ENCODE data around the gene AGER.

DNA sequence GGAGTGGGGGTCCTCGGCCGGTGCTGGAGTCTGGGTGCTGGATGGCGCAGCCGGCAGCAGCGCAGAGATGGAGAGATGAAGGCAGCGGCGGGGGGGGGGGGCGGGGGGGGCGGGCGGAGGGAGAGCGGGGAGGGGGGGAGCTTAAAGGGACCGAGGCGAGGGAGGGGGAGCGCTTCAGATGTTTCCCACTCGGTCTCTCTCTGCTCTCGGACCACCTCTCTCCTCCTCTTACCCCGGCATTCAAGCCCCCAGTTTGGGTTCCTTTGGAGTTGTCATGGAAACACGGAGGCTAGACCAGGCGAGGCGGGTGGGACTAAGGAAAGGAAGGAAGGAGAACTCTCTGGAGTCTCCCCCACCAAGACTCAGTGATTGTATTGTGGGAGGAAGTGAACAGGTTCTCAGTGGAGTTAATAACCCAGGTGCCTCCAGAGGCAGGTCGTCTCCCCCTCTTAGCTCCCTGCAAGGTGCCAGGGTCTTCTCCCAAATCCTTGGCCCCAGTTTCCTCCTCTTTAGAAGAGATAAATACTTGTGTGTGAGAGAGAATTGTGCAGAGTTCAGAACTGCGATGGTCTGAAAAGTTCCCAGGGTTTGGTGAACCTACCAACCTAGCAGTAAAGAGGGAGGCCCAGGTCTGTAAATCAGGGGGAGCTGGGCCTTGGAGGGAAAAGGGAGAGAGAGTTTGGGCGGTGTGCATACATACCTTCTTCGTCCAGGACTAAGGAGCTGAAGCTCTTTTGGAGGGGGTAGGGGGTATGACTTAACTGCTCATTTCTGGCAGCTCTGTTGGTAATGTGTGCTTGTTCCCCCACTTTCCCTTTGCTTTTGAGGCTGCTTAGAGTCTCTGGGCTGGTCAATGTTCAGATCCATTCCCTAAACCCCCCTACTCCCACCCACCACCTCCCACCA is 31.9 kb downstream of the AGER start, which contains the start of gene PRRT1:
- TF ChIP-seq, protein P1, sequence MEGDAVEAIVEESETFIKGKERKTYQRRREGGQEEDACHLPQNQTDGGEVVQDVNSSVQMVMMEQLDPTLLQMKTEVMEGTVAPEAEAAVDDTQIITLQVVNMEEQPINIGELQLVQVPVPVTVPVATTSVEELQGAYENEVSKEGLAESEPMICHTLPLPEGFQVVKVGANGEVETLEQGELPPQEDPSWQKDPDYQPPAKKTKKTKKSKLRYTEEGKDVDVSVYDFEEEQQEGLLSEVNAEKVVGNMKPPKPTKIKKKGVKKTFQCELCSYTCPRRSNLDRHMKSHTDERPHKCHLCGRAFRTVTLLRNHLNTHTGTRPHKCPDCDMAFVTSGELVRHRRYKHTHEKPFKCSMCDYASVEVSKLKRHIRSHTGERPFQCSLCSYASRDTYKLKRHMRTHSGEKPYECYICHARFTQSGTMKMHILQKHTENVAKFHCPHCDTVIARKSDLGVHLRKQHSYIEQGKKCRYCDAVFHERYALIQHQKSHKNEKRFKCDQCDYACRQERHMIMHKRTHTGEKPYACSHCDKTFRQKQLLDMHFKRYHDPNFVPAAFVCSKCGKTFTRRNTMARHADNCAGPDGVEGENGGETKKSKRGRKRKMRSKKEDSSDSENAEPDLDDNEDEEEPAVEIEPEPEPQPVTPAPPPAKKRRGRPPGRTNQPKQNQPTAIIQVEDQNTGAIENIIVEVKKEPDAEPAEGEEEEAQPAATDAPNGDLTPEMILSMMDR (conservative IDR thresholded peaks at IDR 0.05 in 1 of 2, IDR thresholded peaks at IDR 0.05 in 1 of 2; ENCODE audit: low read depth in 1 of 2, low read length in 2 of 2): no peak
- no peak for TF ChIP-seq EZH2 (IDR thresholded peaks at IDR 0.05; ENCODE audit: low read length, missing control alignments)
